Spleen (tissue), 7 donors: ENCODE measurements around the gene C8B.

Source experiments
- CTCF ChIP-seq, 11 experiments: fragments of 200-600 bp in 7 of 11; fragments of 450-650 bp in 4 of 11; sonication (generic) in 4 of 11; IDR thresholded peaks in 8 of 11; conservative IDR thresholded peaks in 3 of 11; 1 replicate in 7 of 11; 2 replicates in 4 of 11; pipeline versions ENCODE4 v1.4.0 to v1.8.0; 2016 to 2021; ENCODE audit warnings: antibody characterized with exemption in 11 of 11, inconsistent platforms in 4 of 11, mild to moderate bottlenecking in 1 of 11
- POLR2A ChIP-seq, 3 donors: fragments of 450-650 bp; IDR thresholded peaks; one replicate each; pipeline ENCODE4 v1.5.1; 2017; ENCODE audit warnings: antibody characterized with exemption in 3 of 3, mild to moderate bottlenecking in 1 of 3
- POLR2AphosphoS5 ChIP-seq, 3 donors: sonication (generic); formaldehyde crosslinking; IDR thresholded peaks; one replicate each; pipeline ENCODE4 v1.5.1; 2017; ENCODE audit warnings: antibody characterized with exemption in 3 of 3
- donor health status: DM: no; HTN: no; CAD: no; lungs with moderate emphysema.
- donor health status: DM: no; HTN: no; CAD: no.
- donor health status: DM: no; HTN: no; CAD: no.

- TF ChIP-seq POLR2AphosphoS5 (IDR thresholded peaks at IDR 0.05) (no peak), CTCF (IDR thresholded peaks at IDR 0.05 in 8 of 11, conservative IDR thresholded peaks at IDR 0.05 in 3 of 11) (no peak), POLR2A (IDR thresholded peaks at IDR 0.05) (no peak)
Observed at GRCh38 chr1:57007948-57008347, 42.1 kb upstream of the C8B start.
